Keratinocyte (primary cell): ENCODE measurements around the gene P4HB. TPM values are rescaled to one million over a fixed set of nuclear protein-coding genes. Genes with fewer than 3 reads are reported as not detected.

ENCODE experiments used
- DNase-seq: peaks from one replicate; pipeline ENCODE4 v3.0.0-alpha.2; 2011; ENCODE audit warnings: low read depth, missing footprints, low spot score
- FAIRE-seq: peaks from 2 replicates; lab custom pipeline; 2011; peaks lifted over from hg19 to GRCh38; lab: Jason Lieb, UNC
- H2AFZ ChIP-seq: 2 replicates; pipeline ENCODE4 v1.6.0; 2012; ENCODE audit warnings: low read length, control low read depth, inconsistent platforms; ENCODE audit not compliant: control insufficient read depth
- H3K27ac ChIP-seq: 2 replicates; pipeline ENCODE4 v1.5.1; 2011; ENCODE audit warnings: low read length; ENCODE audit not compliant: control insufficient read depth, insufficient read depth
- H3K27me3 ChIP-seq: 3 replicates; pipeline ENCODE4 v1.6.0; 2011; ENCODE audit warnings: low read length; ENCODE audit not compliant: control insufficient read depth, insufficient read depth; ENCODE audit errors: extremely low read depth
- H3K36me3 ChIP-seq, 2 experiments: 2 replicates in 1 of 2; 3 replicates in 1 of 2; pipeline ENCODE4 v1.5.1; 2011; ENCODE audit warnings: low read length in 2 of 2, mild to moderate bottlenecking in 1 of 2; ENCODE audit not compliant: control insufficient read depth in 2 of 2, insufficient read depth in 2 of 2; ENCODE audit errors: extremely low read depth in 1 of 2
- H3K4me1 ChIP-seq: 3 replicates; pipeline ENCODE4 v1.5.1; 2011; ENCODE audit warnings: low read length; ENCODE audit not compliant: control insufficient read depth, insufficient read depth; ENCODE audit errors: extremely low read depth
- H3K4me2 ChIP-seq: 3 replicates; pipeline ENCODE4 v1.6.0; 2011; ENCODE audit warnings: low read depth, low read length; ENCODE audit not compliant: control insufficient read depth, insufficient read depth; ENCODE audit errors: extremely low read depth
- H3K4me3 ChIP-seq, 3 experiments: fragments of 200-600 bp in 1 of 3; sonication (generic) in 1 of 3; 2 replicates in 2 of 3; 3 replicates in 1 of 3; pipeline ENCODE4 v1.5.1; 2011 to 2016; ENCODE audit warnings: low read length in 3 of 3, mild to moderate bottlenecking in 3 of 3, control low read depth in 2 of 3, inconsistent platforms in 1 of 3, low read depth in 1 of 3, mixed read lengths in 1 of 3, mixed run types in 1 of 3, moderate library complexity in 1 of 3; ENCODE audit not compliant: control insufficient read depth in 2 of 3, insufficient read depth in 2 of 3; ENCODE audit errors: extremely low read depth in 1 of 3
- H3K79me2 ChIP-seq: 2 replicates; pipeline ENCODE4 v1.6.0; 2012; ENCODE audit warnings: low read length; ENCODE audit not compliant: control insufficient read depth, insufficient read depth
- H3K9ac ChIP-seq: 3 replicates; pipeline ENCODE4 v1.6.0; 2011; ENCODE audit warnings: low read length; ENCODE audit not compliant: control insufficient read depth, insufficient read depth; ENCODE audit errors: extremely low read depth
- H3K9me1 ChIP-seq: 3 replicates; pipeline ENCODE4 v1.6.0; 2011; ENCODE audit warnings: low read length; ENCODE audit not compliant: control insufficient read depth, insufficient read depth; ENCODE audit errors: extremely low read depth
- H3K9me3 ChIP-seq: 2 replicates; pipeline ENCODE4 v1.5.1; 2012; ENCODE audit warnings: low read depth, low read length; ENCODE audit not compliant: control insufficient read depth
- H4K20me1 ChIP-seq: 3 replicates; pipeline ENCODE4 v1.6.0; 2011; ENCODE audit warnings: low read length; ENCODE audit not compliant: control insufficient read depth, insufficient read depth; ENCODE audit errors: extremely low read depth
- EZH2 ChIP-seq: IDR thresholded peaks from one replicate; pipeline ENCODE4 v1.6.1; 2012; ENCODE audit warnings: inconsistent platforms, mild to moderate bottlenecking, low read length, moderate library complexity
- dilution Hi-C: fragments of 300-500 bp; cut with MboI; formaldehyde crosslinking; loops from one replicate; pipeline ENCODE4 v1.7.0; 2020; ENCODE audit warnings: low sequenced_read_pairs; ENCODE audit not compliant: extremely low pct_ligation_motif_present
- polyA plus RNA-seq, 5 experiments: library from polyadenylated mRNA; depleted of rRNA in 3 of 5; stranded (reverse) in 3 of 5; stranded (forward) in 1 of 5; unstranded in 1 of 5; fragments of >200 nt; gene quantifications; 1 replicate in 1 of 5; 2 replicates in 3 of 5; 3 replicates in 1 of 5; pipeline versions ENCODE4 v1.2.1 to v1.2.3, GENCODE V29; 2011 to 2012; ENCODE audit warnings: missing spikeins in 2 of 5, low read depth in 1 of 5, low replicate concordance in 1 of 5
- TF ChIP-seq, protein P1 (sequence below), 3 experiments: IDR thresholded peaks in 1 of 3; conservative IDR thresholded peaks in 1 of 3; optimal IDR thresholded peaks in 1 of 3; 2 replicates in 2 of 3; 3 replicates in 1 of 3; pipeline versions ENCODE3 to v1.5.1; 2011; ENCODE audit warnings: low read length in 3 of 3, mild to moderate bottlenecking in 3 of 3, moderate library complexity in 2 of 3, control low read depth in 1 of 3, inconsistent platforms in 1 of 3; ENCODE audit not compliant: insufficient read depth in 2 of 3; ENCODE audit errors: extremely low read depth in 1 of 3

The P4HB gene
- polyA plus RNA-seq, 1 donor (not counting 4 experiments of a cell fraction or from before 2014, with no cell fraction given): 149 TPM

- Histone ChIP-seq H3K9ac (no peak overlapping the region), H3K4me3 (no peak overlapping the region), H3K79me2 (peaks cover 62% of the 10 kb centered on the region), H3K27me3 (no peaks in the 10 kb centered on the region), H4K20me1 (no peaks in the 10 kb centered on the region), H3K9me1 (no peaks in the 10 kb centered on the region), H3K4me1 (peaks cover 13% of the 10 kb centered on the region), H3K9me3 (no peaks in the 10 kb centered on the region), H3K36me3 (peaks cover 37 to 48% of the 10 kb centered on the region in 2 experiments), H3K27ac (no peak overlapping the region), H3K4me2 (no peak overlapping the region), H2AFZ (no peak overlapping the region)
- dilution Hi-C loops: no loop called here
- DNase-seq (no peak), FAIRE-seq (no peak)
- TF ChIP-seq, protein P1, sequence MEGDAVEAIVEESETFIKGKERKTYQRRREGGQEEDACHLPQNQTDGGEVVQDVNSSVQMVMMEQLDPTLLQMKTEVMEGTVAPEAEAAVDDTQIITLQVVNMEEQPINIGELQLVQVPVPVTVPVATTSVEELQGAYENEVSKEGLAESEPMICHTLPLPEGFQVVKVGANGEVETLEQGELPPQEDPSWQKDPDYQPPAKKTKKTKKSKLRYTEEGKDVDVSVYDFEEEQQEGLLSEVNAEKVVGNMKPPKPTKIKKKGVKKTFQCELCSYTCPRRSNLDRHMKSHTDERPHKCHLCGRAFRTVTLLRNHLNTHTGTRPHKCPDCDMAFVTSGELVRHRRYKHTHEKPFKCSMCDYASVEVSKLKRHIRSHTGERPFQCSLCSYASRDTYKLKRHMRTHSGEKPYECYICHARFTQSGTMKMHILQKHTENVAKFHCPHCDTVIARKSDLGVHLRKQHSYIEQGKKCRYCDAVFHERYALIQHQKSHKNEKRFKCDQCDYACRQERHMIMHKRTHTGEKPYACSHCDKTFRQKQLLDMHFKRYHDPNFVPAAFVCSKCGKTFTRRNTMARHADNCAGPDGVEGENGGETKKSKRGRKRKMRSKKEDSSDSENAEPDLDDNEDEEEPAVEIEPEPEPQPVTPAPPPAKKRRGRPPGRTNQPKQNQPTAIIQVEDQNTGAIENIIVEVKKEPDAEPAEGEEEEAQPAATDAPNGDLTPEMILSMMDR (optimal IDR thresholded peaks at IDR 0.05 in 1 of 3, IDR thresholded peaks at IDR 0.05 in 1 of 3, conservative IDR thresholded peaks at IDR 0.05 in 1 of 3; ENCODE audit: extremely low read depth in 1 of 3, insufficient read depth in 2 of 3, low read length in 3 of 3): no peak
- TF ChIP-seq EZH2: no peak
These were observed 28.0 kb upstream of the P4HB start for GRCh38 chr17:81888105-81888987.

DNA sequence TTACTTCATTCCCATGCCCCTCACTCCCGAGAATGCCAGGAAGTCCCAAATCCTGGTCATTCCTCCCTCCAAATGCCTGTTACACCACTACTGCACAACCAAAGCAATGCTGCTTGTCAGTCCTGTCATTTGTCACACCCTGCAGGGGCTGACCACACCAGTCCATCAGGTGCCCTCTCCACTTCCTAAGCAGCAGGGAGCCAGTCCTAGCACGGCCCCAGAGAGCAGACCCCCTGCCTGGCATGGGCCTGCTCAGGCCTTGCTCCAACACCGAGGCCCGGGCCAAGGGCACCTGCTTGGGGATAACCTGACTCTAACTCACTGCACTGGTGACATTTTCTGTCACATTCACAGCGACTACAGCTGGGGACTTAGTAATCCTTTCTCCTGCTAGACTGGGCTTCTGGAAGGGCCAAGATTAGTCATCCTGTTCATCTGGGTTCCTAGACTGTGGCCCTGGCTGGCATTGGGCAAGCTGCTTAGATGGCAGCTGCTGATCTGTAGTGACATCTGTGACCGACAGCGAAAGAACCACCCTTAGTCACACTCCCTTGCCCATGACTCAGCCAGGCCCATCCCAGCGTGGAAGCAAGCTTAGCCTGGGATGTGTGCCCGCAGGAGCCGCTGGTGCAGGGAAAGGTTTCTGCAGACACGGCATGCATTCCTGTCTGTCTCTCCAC, 25.7 kb upstream of the P4HB start:
- Histone ChIP-seq H3K36me3 (peaks cover 37 to 48% of the 10 kb centered on the region in 2 experiments), H3K9me1 (no peaks in the 10 kb centered on the region), H3K4me3 (no peak overlapping the region), H4K20me1 (no peaks in the 10 kb centered on the region), H3K9ac (no peak overlapping the region), H3K27me3 (no peaks in the 10 kb centered on the region), H3K4me1 (peaks cover 13% of the 10 kb centered on the region), H3K9me3 (no peaks in the 10 kb centered on the region), H3K27ac (no peak overlapping the region), H2AFZ (no peak overlapping the region), H3K79me2 (peaks cover 53% of the 10 kb centered on the region), H3K4me2 (no peak overlapping the region)
- TF ChIP-seq EZH2: no peak
- TF ChIP-seq, protein P1 (optimal IDR thresholded peaks at IDR 0.05 in 1 of 3, IDR thresholded peaks at IDR 0.05 in 1 of 3, conservative IDR thresholded peaks at IDR 0.05 in 1 of 3; ENCODE audit: extremely low read depth in 1 of 3, insufficient read depth in 2 of 3, low read length in 3 of 3): no peak
- dilution Hi-C loops: no loop called here
- no peak for FAIRE-seq
- no peak for DNase-seq
